Fibroblast of skin of left biceps (primary cell): ENCODE data around the gene GGCT.

Experiments used
- DNase-seq, 2 experiments: peaks; one replicate each; pipeline ENCODE4 v3.0.0-alpha.2; 2013; ENCODE audit warnings: low read depth in 2 of 2

The GGCT gene

GRCh38 chr7:30478349-30479201 is 26.1 kb downstream of the GGCT start, which contains the start of gene NOD1:
Gene NOD1 (minus strand): TSS chr7:30478784. CDS start chr7:30456921, 21,863 bp downstream.
- no peak for DNase-seq

DNA sequence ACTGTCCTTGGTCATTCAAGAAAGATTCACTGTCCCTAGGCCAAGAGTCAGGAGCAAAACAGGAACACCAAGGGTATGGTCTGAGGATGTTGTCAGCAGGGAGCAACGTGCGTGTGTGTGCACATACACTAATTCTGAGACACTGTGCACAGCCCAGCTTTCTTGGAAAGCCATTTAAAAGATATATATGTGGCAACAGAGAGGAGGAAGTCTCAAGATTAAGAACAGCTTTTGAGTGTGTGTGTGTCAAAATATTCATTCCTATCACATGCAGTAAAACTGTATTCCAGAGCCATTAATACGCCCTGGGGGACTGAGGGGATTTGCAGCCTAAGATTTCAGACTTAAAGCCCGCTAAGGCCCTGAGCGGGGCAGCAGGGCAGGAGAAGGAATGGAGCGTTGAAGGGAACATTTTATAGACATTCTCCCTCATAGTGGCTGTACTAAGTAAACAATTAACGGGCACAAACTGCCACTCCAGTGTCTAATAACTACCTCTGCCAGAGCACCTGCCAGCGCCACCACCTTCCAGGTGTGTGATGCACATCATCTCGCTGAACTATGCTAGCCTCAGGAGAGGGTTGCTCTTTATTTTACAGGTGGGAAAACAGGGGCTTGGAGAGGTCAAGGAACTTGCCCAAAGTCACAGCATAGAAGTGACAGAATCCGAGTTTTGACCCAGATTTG is 28.0 kb downstream of the GGCT start:
- peak; percentile 34 to 35 for DNase-seq

DNA sequence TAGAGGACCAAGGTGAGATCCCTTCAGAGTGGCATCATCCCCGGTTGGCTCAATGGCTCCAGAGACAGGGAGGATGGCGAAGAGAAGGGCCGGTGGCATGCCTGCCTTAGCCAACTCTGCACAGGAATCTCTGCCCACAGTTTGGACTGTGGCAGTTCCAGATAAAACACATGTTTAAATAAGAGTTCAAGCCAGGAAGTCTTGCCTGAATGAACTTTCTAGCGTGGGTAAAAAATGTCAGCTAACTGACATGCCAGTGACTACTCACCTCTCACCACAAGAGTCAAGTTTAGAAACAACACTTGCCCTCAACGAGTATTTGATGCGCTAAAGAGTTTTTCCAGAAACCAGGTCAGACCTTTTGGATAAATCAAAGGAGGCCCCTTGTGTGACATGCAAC is 29.0 kb downstream of the GGCT start:
- no peak for DNase-seq

- DNase-seq = peak; percentile 77 to 82
Observed at GRCh38 chr7:30474893-30475292, 29.7 kb downstream of the GGCT start.

- DNase-seq = no peak
Observed at GRCh38 chr7:30474485-30474884, 30.1 kb downstream of the GGCT start.

GRCh38 chr7:30473903-30474302 is 30.7 kb downstream of the GGCT start:
- no peak for DNase-seq

- peak; percentile 71 to 79 for DNase-seq
Observed at GRCh38 chr7:30472784-30473775, 31.5 kb downstream of the GGCT start.

- DNase-seq = no peak
Observed at GRCh38 chr7:30472081-30472783, 32.4 kb downstream of the GGCT start.

- DNase-seq = no peak
Observed at GRCh38 chr7:30471205-30471604, 33.4 kb downstream of the GGCT start.

DNA sequence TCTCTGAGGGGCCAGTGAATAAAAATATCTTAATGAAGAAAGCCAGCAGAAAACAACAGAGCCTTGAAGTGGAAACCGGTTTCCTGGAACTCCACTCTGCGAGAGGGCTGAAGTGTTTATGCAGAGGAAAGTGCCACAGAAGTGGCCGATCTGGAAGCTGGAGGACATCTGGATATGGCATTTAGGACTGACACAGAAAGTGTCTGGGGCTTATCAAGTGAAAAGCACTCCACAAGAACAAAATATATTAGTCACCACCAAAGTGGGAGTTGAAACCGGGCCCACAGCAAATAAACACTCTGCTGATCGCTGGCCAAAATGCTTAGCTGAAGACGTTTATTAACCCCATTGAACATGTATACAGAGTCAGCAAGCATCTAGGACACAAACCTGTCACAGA is 33.9 kb downstream of the GGCT start:
- peak in 1 of 2 experiments; percentile 42 for DNase-seq

GRCh38 chr7:30470163-30470770 is 34.4 kb downstream of the GGCT start:
- no peak for DNase-seq

DNA sequence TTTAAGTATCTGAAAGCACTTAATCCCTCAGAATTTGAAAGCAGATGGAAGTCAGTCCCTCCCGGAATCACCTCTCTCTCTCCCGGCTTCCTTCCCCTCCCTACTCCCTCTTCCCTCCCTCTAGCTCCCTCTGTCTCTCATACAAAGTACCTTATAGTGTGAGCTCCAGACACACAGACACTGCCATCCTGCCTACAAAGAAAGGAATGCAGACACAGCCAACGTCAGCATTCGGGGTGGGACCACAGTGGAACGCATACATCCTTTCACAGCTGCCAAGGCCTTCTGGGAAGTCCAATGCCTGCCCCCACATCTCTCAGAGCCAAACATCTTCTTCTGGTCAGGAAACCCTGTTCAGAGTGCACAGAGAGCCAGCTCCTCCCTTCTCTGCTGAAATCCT is 35.3 kb downstream of the GGCT start:
- DNase-seq = peak; percentile 97 to 98

GRCh38 chr7:30468791-30469190 is 35.8 kb downstream of the GGCT start:
- DNase-seq = no peak

GRCh38 chr7:30468041-30468440 is 36.6 kb downstream of the GGCT start:
- DNase-seq = no peak

DNA sequence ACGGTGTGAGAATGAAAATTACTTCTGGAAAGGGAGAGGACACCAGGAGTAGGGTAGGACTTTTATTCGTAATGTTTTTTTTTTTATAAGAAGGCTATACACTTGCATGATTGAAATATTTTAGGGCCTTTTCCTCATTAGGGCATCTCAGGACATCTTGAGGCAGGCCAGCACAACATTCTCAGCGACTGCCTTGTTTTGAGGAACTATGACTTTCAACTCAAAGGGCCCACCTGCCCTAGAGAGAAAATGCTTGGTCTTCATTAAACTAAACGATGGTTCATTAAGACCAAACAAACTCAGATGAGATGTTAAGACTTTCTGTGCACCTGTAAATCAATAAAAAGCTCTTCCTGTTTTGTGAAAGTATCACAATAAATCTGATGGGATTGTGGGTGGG is 37.4 kb downstream of the GGCT start:
- no peak for DNase-seq

- no peak for DNase-seq
Observed at GRCh38 chr7:30466266-30466665, 38.4 kb downstream of the GGCT start.

DNA sequence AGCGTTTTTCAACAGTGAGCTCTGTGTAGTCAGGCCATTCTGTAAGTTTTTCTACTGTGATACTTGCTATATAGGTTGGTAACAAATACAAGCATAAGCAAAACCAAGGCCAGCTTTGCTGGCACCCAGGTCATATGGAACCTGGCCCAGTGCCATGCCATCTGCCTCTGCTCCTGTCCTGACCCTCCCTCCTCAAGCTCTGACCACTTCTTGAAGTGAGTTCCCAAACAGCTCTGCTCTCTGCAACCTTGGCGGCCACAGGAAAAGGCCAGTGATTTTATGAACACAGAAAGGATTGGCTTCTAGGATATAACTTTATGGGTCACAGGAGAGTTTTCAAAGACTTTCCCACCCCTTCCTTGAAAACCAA is 38.8 kb downstream of the GGCT start:
- DNase-seq = no peak

GRCh38 chr7:30465046-30465810 is 39.4 kb downstream of the GGCT start:
- DNase-seq = peak in 1 of 2 experiments; percentile 35

DNA sequence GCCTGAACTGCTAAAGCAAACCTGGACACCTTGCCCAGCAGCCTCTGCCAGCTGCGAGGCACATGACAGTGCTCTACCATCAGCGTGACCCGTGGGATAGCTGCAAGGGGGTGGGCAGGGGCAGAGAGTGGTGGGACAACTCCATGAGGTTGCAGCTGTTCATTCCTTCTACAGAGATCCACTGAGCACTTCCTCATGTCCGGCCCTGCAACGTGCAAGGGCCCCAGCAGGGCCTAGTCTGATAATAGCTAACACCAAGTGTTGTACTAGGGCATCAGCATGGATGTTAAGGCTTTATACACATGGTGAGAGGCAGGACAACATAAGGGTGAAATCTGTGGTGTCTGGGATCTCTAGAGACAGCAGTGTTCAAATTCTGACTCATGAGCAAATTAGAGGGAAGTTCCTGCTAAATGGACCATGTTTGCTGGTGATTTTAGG is 40.4 kb downstream of the GGCT start:
- no peak for DNase-seq
